OCI-LY1 (cell line): ENCODE data around the gene INSM1.

Source experiments
- H2AFZ ChIP-seq: fragments of 200-600 bp; sonication (generic), shearing (Covaris generic); 2 replicates; pipeline ENCODE4 v1.6.0; 2014; ENCODE audit warnings: antibody characterized with exemption, mild to moderate bottlenecking, low read length
- H3F3A ChIP-seq: fragments of 200-600 bp; sonication (generic), shearing (Covaris generic); 2 replicates; pipeline ENCODE4 v1.6.0; 2014; ENCODE audit warnings: mild to moderate bottlenecking, antibody characterized with exemption, low read length, moderate library complexity; ENCODE audit not compliant: insufficient read depth
- H3K27ac ChIP-seq: fragments of 200-600 bp; sonication (generic); 2 replicates; pipeline ENCODE4 v1.5.1; 2014; ENCODE audit warnings: low read length, mixed run types, mild to moderate bottlenecking, low read depth; ENCODE audit not compliant: poor library complexity, severe bottlenecking
- H3K27me3 ChIP-seq: fragments of 200-600 bp; sonication (generic); 2 replicates; pipeline ENCODE4 v1.6.0; 2014; ENCODE audit warnings: antibody characterized with exemption, mild to moderate bottlenecking, low read length, moderate library complexity; ENCODE audit not compliant: insufficient read depth
- H3K36me3 ChIP-seq: fragments of 200-600 bp; sonication (generic); 2 replicates; pipeline ENCODE4 v1.6.1; 2014; ENCODE audit warnings: mild to moderate bottlenecking, antibody characterized with exemption, low read length, moderate library complexity, mixed read lengths; ENCODE audit not compliant: insufficient read depth
- H3K4me1 ChIP-seq: fragments of 200-600 bp; sonication (generic); 2 replicates; pipeline ENCODE4 v1.5.1; 2014; ENCODE audit warnings: mild to moderate bottlenecking, low read length, moderate library complexity; ENCODE audit not compliant: insufficient read depth, severe bottlenecking
- H3K4me2 ChIP-seq: fragments of 200-600 bp; sonication (generic), shearing (Covaris generic); 2 replicates; pipeline ENCODE4 v1.6.1; 2014; ENCODE audit warnings: low read length
- H3K4me3 ChIP-seq: fragments of 200-600 bp; sonication (generic); 2 replicates; pipeline ENCODE4 v1.5.1; 2014; ENCODE audit warnings: low read length, low read depth, mild to moderate bottlenecking, mixed read lengths; ENCODE audit not compliant: poor library complexity, severe bottlenecking
- H3K79me2 ChIP-seq: fragments of 200-600 bp; shearing (Covaris generic); 2 replicates; pipeline ENCODE4 v1.6.1; 2016; ENCODE audit warnings: mixed run types, low read length, mixed read lengths; ENCODE audit not compliant: insufficient read depth
- H3K9ac ChIP-seq: fragments of 200-600 bp; sonication (generic), shearing (Covaris generic); 2 replicates; pipeline ENCODE4 v1.6.1; 2014; ENCODE audit warnings: mild to moderate bottlenecking, low read length, mixed read lengths
- H3K9me2 ChIP-seq: fragments of 200-600 bp; sonication (generic), shearing (Covaris generic); 2 replicates; pipeline ENCODE4 v1.6.1; 2014; ENCODE audit warnings: low read depth, mild to moderate bottlenecking, low read length, mixed read lengths
- H3K9me3 ChIP-seq: fragments of 200-600 bp; shearing (Covaris generic); 2 replicates; pipeline ENCODE4 v1.6.1; 2014; ENCODE audit warnings: low read length, mixed read lengths
- H4K20me1 ChIP-seq: fragments of 200-600 bp; sonication (generic), shearing (Covaris generic); 2 replicates; pipeline ENCODE4 v1.6.0; 2016; ENCODE audit warnings: mild to moderate bottlenecking, low read length; ENCODE audit not compliant: insufficient read depth
- EZH2 ChIP-seq: fragments of 200-600 bp; sonication (generic), shearing (Covaris generic); IDR thresholded peaks from 2 replicates; pipeline ENCODE4 v1.8.0; 2017; ENCODE audit warnings: borderline replicate concordance, mixed run types, mild to moderate bottlenecking, antibody characterized with exemption, low read length, moderate library complexity, mixed read lengths
- TF ChIP-seq, protein P1 (sequence below): fragments of 200-600 bp; sonication (generic), shearing (Covaris generic); IDR thresholded peaks from 2 replicates; pipeline ENCODE4 v1.5.1; 2017; ENCODE audit warnings: mild to moderate bottlenecking, antibody characterized with exemption, low read length, moderate library complexity, mixed read lengths

Gene INSM1

GRCh38 chr20:20398123-20398522 lies 30.2 kb downstream of the INSM1 start:
- TF ChIP-seq, protein P1, sequence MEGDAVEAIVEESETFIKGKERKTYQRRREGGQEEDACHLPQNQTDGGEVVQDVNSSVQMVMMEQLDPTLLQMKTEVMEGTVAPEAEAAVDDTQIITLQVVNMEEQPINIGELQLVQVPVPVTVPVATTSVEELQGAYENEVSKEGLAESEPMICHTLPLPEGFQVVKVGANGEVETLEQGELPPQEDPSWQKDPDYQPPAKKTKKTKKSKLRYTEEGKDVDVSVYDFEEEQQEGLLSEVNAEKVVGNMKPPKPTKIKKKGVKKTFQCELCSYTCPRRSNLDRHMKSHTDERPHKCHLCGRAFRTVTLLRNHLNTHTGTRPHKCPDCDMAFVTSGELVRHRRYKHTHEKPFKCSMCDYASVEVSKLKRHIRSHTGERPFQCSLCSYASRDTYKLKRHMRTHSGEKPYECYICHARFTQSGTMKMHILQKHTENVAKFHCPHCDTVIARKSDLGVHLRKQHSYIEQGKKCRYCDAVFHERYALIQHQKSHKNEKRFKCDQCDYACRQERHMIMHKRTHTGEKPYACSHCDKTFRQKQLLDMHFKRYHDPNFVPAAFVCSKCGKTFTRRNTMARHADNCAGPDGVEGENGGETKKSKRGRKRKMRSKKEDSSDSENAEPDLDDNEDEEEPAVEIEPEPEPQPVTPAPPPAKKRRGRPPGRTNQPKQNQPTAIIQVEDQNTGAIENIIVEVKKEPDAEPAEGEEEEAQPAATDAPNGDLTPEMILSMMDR = no peak
- no peak for TF ChIP-seq EZH2
- Histone ChIP-seq H3K4me2 (no peak overlapping the region), H4K20me1 (no peaks in the 10 kb centered on the region), H3K36me3 (no peaks in the 10 kb centered on the region), H3K79me2 (no peaks in the 10 kb centered on the region), H3F3A (no peaks in the 10 kb centered on the region), H3K27me3 (no peaks in the 10 kb centered on the region), H3K9ac (no peak overlapping the region), H3K9me2 (no peaks in the 10 kb centered on the region), H3K4me3 (no peak overlapping the region), H3K27ac (no peak overlapping the region), H2AFZ (no peak overlapping the region), H3K4me1 (no peaks in the 10 kb centered on the region), H3K9me3 (no peaks in the 10 kb centered on the region)

- Histone ChIP-seq H2AFZ (no peak overlapping the region), H3K36me3 (no peaks in the 10 kb centered on the region), H3K4me1 (no peaks in the 10 kb centered on the region), H3K4me2 (no peak overlapping the region), H4K20me1 (no peaks in the 10 kb centered on the region), H3K4me3 (no peak overlapping the region), H3K9me3 (no peaks in the 10 kb centered on the region), H3K9me2 (no peaks in the 10 kb centered on the region), H3K27ac (no peak overlapping the region), H3F3A (no peaks in the 10 kb centered on the region), H3K27me3 (no peaks in the 10 kb centered on the region), H3K9ac (no peak overlapping the region), H3K79me2 (no peaks in the 10 kb centered on the region)
- TF ChIP-seq EZH2 = no peak
Measured at GRCh38 chr20:20399531-20400500, 31.9 kb downstream of the INSM1 start.

GRCh38 chr20:20401991-20402390 lies 34.1 kb downstream of the INSM1 start:
- no peaks in the 10 kb centered on the region for H3K9me3 ChIP-seq
- H2AFZ ChIP-seq = no peak overlapping the region
- no peaks in the 10 kb centered on the region for H4K20me1 ChIP-seq
- H3K9ac ChIP-seq = no peak overlapping the region
- no peaks in the 10 kb centered on the region for H3K27me3 ChIP-seq
- no peaks in the 10 kb centered on the region for H3K36me3 ChIP-seq
- H3K4me2 ChIP-seq = no peak overlapping the region
- TF ChIP-seq, protein P1 = no peak
- no peak for TF ChIP-seq EZH2
- no peaks in the 10 kb centered on the region for H3F3A ChIP-seq
- no peaks in the 10 kb centered on the region for H3K79me2 ChIP-seq
- H3K27ac ChIP-seq = no peak overlapping the region
- H3K4me3 ChIP-seq = no peak overlapping the region
- no peaks in the 10 kb centered on the region for H3K9me2 ChIP-seq
- no peaks in the 10 kb centered on the region for H3K4me1 ChIP-seq
